ENCODE results near the gene MAGI1.

- TF ChIP-seq CTCF (conservative IDR thresholded peaks at IDR 0.05 in 1 of 2, IDR thresholded peaks at IDR 0.05 in 1 of 2; ENCODE audit: low read depth in 1 of 2, low read length in 2 of 2) (no peak), EZH2 (IDR thresholded peaks at IDR 0.05; ENCODE audit: low read length, missing control alignments) (no peak)
Observed at GRCh38 chr3:65776494-65776893, 262.2 kb downstream of the MAGI1 start.
